Measurements from ENCODE around the gene IWS1. TPM values are rescaled to one million over a fixed set of nuclear protein-coding genes. Genes with fewer than 3 reads are reported as not detected.
A peak's percentile ranks its signal among the peaks of the same experiment; 100 is the strongest.
"Not testable (repeated sequence)": the region's sequence is repeated elsewhere in the genome, so short reads cannot be mapped to it uniquely, and the experiment has no call there.

The IWS1 gene
- total RNA-seq, 1 experiment from 2014 or later: 56.8 TPM

DNA sequence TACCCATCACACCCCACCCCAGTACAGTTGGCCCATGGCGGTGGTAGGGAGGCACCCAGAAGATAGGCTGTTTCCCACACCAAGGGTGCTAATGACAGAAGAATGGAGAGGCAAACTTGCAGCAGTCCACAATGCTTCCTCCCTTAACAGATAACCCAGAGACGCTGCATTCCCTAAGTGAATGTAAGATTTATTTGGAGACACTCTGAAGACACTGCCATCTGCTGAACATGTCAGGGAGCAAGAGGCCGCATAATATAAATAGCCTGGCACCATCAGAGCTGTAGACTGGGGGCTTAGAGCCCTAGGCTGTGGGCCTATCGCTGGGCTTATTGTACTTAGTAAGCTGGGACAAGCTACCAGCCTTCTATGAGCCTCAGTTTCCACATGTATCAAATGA, 2.2 kb upstream of the IWS1 start:
- ChIA-PET CTCF (interaction anchor here (0.6 to 1.4 kb wide), 3 partner anchors 12 to 122 kb away, joined by 3 to 5 read pairs (median 3); no protein-coding TSS in a partner anchor), POLR2A (interaction anchor here (0.5 kb wide), 1 partner anchor 1511 kb away, joined by 3 read pairs; no protein-coding TSS in a partner anchor)
- Mint-ChIP-seq H3K27ac (ENCODE audit: low read depth, unreplicated experiment) (no peak overlapping the region), H3K36me3 (ENCODE audit: insufficient read depth, unreplicated experiment) (peaks cover 8% of the 10 kb centered on the region), H3K4me3 (ENCODE audit: unreplicated experiment) (no peak overlapping the region), H3K9me3 (ENCODE audit: unreplicated experiment) (no peaks in the 10 kb centered on the region), H3K4me1 (ENCODE audit: insufficient read depth, unreplicated experiment) (peaks cover 10% of the 10 kb centered on the region), H3K27me3 (ENCODE audit: insufficient read depth, unreplicated experiment) (no peaks in the 10 kb centered on the region)
- intact Hi-C loops (cut with micrococcal nuclease): loop anchor here (10.0 kb wide), 1 partner anchor 286 kb away; the partner anchor contains the start of gene WDR33
- TF ChIP-seq, protein P1, sequence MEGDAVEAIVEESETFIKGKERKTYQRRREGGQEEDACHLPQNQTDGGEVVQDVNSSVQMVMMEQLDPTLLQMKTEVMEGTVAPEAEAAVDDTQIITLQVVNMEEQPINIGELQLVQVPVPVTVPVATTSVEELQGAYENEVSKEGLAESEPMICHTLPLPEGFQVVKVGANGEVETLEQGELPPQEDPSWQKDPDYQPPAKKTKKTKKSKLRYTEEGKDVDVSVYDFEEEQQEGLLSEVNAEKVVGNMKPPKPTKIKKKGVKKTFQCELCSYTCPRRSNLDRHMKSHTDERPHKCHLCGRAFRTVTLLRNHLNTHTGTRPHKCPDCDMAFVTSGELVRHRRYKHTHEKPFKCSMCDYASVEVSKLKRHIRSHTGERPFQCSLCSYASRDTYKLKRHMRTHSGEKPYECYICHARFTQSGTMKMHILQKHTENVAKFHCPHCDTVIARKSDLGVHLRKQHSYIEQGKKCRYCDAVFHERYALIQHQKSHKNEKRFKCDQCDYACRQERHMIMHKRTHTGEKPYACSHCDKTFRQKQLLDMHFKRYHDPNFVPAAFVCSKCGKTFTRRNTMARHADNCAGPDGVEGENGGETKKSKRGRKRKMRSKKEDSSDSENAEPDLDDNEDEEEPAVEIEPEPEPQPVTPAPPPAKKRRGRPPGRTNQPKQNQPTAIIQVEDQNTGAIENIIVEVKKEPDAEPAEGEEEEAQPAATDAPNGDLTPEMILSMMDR (IDR thresholded peaks at IDR 0.05; ENCODE audit: unreplicated experiment): no peak
- DNase-seq (ENCODE audit: unreplicated experiment): no peak
- no TSS peak for BruUV-seq (replicated peaks)

DNA sequence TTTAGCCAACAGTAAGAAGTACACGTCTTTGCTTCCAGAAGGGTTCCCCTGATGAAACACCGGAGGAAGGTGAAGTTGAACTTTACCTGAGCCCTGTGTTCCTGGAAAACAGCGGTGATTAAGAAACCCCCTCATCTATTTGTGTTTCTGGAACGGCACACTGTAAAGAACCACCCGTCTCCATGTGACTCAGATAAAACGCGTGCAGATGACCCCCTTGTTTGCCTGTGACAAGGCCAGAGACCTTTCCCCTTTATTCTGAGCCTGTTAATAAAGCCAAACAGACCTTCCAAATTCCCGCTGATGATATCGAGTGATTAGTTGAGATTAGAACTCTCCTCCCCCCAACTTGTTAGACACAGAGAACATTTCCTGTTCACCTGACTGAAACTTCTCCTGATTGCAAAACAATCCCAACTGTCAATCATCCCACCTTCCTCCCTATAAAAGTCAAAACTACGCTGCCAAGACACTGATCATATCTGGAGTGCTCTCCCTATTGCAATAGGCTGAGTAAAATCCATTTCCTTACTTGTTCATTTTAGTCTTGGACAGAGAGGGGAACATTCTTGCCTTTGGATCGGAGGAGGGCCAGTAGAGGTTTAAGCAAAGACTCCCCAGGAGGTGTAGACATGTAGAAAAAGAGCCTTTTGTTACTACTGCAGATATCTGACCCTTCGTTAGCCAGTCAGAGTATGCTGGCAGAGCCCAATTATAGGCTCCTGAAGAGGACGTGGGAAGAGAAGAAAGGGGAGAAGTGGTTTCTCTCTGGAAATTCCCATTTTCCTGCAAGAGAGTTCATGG, 914 bp upstream of the IWS1 start:
- no TSS peak for BruUV-seq (replicated peaks)
- Mint-ChIP-seq H3K4me3 (ENCODE audit: unreplicated experiment) (peak overlapping the region; percentile 79), H3K27me3 (ENCODE audit: insufficient read depth, unreplicated experiment) (no peaks in the 10 kb centered on the region), H3K9me3 (ENCODE audit: unreplicated experiment) (no peaks in the 10 kb centered on the region), H3K27ac (ENCODE audit: low read depth, unreplicated experiment) (peak overlapping the region; percentile 95), H3K4me1 (ENCODE audit: insufficient read depth, unreplicated experiment) (peaks cover 12% of the 10 kb centered on the region), H3K36me3 (ENCODE audit: insufficient read depth, unreplicated experiment) (peaks cover 16% of the 10 kb centered on the region)
- CTCF ChIA-PET: interaction anchor here (0.6 to 0.9 kb wide), 4 partner anchors 23 to 123 kb away, joined by 3 to 5 read pairs (median 3); no protein-coding TSS in a partner anchor
- intact Hi-C loops (cut with micrococcal nuclease): loop anchor here (10.0 kb wide), 1 partner anchor 288 kb away; the partner anchor contains the start of gene WDR33
- TF ChIP-seq, protein P1 (IDR thresholded peaks at IDR 0.05; ENCODE audit: unreplicated experiment): no peak
- POLR2A ChIA-PET: interaction anchor here (0.6 to 2.3 kb wide), 28 partner anchors 8 to 564 kb away, joined by 3 to 76 read pairs (median 4); partner anchors contain the start of genes SFT2D3, UGGT1 and WDR33
- peak; percentile 88 for DNase-seq (ENCODE audit: unreplicated experiment)

DNA sequence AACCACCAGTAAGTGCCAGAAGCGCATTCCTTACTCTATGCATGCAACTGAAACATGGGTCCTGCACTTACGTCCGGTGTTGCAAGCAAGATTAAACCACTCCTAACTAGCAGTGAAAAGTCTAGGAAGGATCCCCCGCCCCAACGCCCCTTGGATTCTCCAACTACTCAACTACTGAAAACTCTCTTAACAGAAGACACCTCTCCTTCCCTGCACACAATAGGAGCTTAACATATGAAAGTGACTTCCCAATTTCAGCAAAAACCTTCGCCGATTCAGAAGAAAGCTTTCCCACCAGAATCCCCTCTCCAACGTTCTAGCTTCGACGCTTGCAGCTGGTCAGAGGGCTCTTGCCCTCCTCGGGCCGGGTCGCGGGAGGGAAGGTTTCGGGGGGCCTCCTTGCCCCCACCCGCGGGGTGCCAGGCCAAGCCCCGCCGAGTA, 578 bp downstream of the IWS1 start:
- H3K4me3 Mint-ChIP-seq (ENCODE audit: unreplicated experiment): peak overlapping the region; percentile 79
- peaks cover 17% of the 10 kb centered on the region for H3K4me1 Mint-ChIP-seq (ENCODE audit: insufficient read depth, unreplicated experiment)
- H3K27ac Mint-ChIP-seq (ENCODE audit: low read depth, unreplicated experiment): peak overlapping the region; percentile 95
- TSS peak; percentile 49 for BruUV-seq (replicated peaks)
- H3K9me3 Mint-ChIP-seq (ENCODE audit: unreplicated experiment): no peaks in the 10 kb centered on the region
- DNase-seq (ENCODE audit: unreplicated experiment): peak; percentile 51
- H3K36me3 Mint-ChIP-seq (ENCODE audit: insufficient read depth, unreplicated experiment): peaks cover 19% of the 10 kb centered on the region
- CTCF ChIA-PET: interaction anchor here (0.6 kb wide), 1 partner anchor 141 kb away, joined by 4 read pairs; no protein-coding TSS in a partner anchor
- POLR2A ChIA-PET: interaction anchor here (0.6 to 2.3 kb wide), 18 partner anchors 10 to 565 kb away, joined by 3 to 76 read pairs (median 4); partner anchors contain the start of genes UGGT1 and WDR33
- TF ChIP-seq, protein P1 (IDR thresholded peaks at IDR 0.05; ENCODE audit: unreplicated experiment): no peak
- no peaks in the 10 kb centered on the region for H3K27me3 Mint-ChIP-seq (ENCODE audit: insufficient read depth, unreplicated experiment)
- intact Hi-C loops (cut with micrococcal nuclease): loop anchor here (1.0 to 10.0 kb wide), 3 partner anchors 17 to 289 kb away; partner anchors contain the start of gene WDR33

DNA sequence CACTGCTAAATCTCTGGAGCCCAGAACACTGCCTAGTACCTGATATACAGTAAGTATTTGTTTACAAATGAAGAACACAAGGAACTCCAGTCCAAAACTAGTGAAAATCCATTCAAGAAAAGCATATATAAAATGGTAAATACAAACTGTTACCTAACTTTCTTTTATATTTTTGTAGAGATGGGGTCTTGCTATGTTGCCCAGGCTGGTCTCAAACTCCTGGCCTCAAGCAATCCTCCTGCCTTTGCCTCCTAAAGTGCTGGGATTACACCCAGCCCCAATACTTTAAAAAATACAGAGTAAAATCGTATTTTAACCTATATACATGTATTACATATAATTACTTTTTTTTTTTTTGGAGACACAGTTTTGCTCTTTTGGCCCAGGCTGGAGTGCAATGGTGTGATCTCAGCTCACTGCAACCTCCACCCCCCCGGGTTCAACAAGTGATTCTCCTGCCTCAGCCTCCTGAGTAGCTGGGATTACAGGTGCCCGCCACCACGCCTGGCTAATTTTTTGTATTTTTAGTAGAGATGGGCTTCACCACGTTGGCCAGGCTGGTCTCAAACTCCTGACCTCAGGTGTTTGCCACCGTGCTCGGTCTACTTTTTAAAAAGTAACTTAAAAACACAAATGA, 2.0 kb downstream of the IWS1 start:
- not testable (repeated sequence) for H3K9me3 Mint-ChIP-seq (ENCODE audit: unreplicated experiment); DNase-seq (ENCODE audit: unreplicated experiment); H3K27me3 Mint-ChIP-seq (ENCODE audit: insufficient read depth, unreplicated experiment); H3K27ac Mint-ChIP-seq (ENCODE audit: low read depth, unreplicated experiment)
- peaks cover 17% of the 10 kb centered on the region for H3K4me1 Mint-ChIP-seq (ENCODE audit: insufficient read depth, unreplicated experiment)
- BruUV-seq (replicated peaks): TSS peak; percentile 1
- H3K36me3 Mint-ChIP-seq (ENCODE audit: insufficient read depth, unreplicated experiment): peaks cover 33% of the 10 kb centered on the region
- POLR2A ChIA-PET: interaction anchor here (0.7 kb wide), 2 partner anchors 31 to 230 kb away, joined by 3 read pairs; partner anchors contain the start of gene ERCC3
- intact Hi-C loops (cut with micrococcal nuclease): loop anchor here (10.0 kb wide), 1 partner anchor 290 kb away; the partner anchor contains the start of gene WDR33
- CTCF ChIA-PET: interaction anchor here (0.6 to 1.2 kb wide), 2 partner anchors 8 to 231 kb away, joined by 3 to 4 read pairs; partner anchors contain the start of gene ERCC3
- H3K4me3 Mint-ChIP-seq (ENCODE audit: unreplicated experiment): peak overlapping the region; percentile 79

All from MCF 10A (cell line).